T-cell (primary cell): ENCODE data around the gene NCMAP. TPM values are rescaled to one million over a fixed set of nuclear protein-coding genes. Genes with fewer than 3 reads are reported as not detected.
"Not testable (repeated sequence)": the region's sequence is repeated elsewhere in the genome, so short reads cannot be mapped to it uniquely, and the experiment has no call there.

Source experiments
- ATAC-seq, 4 experiments: fragments of 200-7000 bp in 3 of 4; fragments of 150-1000 bp in 1 of 4; cut with Tn5 transposase; replicated peaks in 1 of 4; 1 replicate in 3 of 4; 2 replicates in 1 of 4; pipeline ENCODE4 v1.10.0; 2021; ENCODE audit warnings: moderate library complexity in 3 of 4, mild to moderate bottlenecking in 2 of 4, moderate number of reproducible peaks in 1 of 4
- CTCF ChIA-PET, 2 donors: fragments of 300-600 bp; sonication (Branson Sonifier 250); formaldehyde crosslinking; loops; one replicate each; lab custom pipeline; 2022; ENCODE audit warnings: antibody characterized with exemption in 2 of 2; lab: Charles Lee
- POLR2A ChIA-PET, 2 donors: fragments of 300-600 bp; sonication (Branson Sonifier 250); formaldehyde crosslinking; loops; one replicate each; lab custom pipeline; 2022; ENCODE audit warnings: antibody characterized with exemption in 2 of 2; lab: Charles Lee
- DNase-seq, 35 experiments: peaks; one replicate each; pipeline versions ENCODE4 v3.0.0 to v3.0.0-alpha.2; 2013 to 2023
- H3K27ac ChIP-seq: one replicate; pipeline ENCODE4 v1.5.1; 2013; ENCODE audit warnings: low read length
- H3K27me3 ChIP-seq, 2 experiments: replicated peaks in 1 of 2; 1 replicate in 1 of 2; 2 replicates in 1 of 2; pipeline versions ENCODE4 v1.6.1 to v1.7.0; 2013; ENCODE audit warnings: low read length in 1 of 2, mixed read lengths in 1 of 2; ENCODE audit not compliant: control insufficient read depth in 2 of 2, insufficient read depth in 2 of 2; ENCODE audit errors: extremely low read depth in 1 of 2
- H3K36me3 ChIP-seq, 2 donors: 1 replicate in 1 of 2; 2 replicates in 1 of 2; pipeline versions ENCODE4 v1.6.1 to v1.7.0; 2013; ENCODE audit warnings: low read length in 1 of 2; ENCODE audit not compliant: control insufficient read depth in 2 of 2, insufficient read depth in 1 of 2; ENCODE audit errors: extremely low read depth in 1 of 2
- H3K4me1 ChIP-seq, 2 experiments: 1 replicate in 1 of 2; 2 replicates in 1 of 2; pipeline versions ENCODE4 v1.6.1 to v1.7.0; 2013; ENCODE audit warnings: low read length in 2 of 2, mixed read lengths in 1 of 2; ENCODE audit not compliant: insufficient read depth in 2 of 2, control insufficient read depth in 1 of 2; ENCODE audit errors: extremely low read depth in 1 of 2
- H3K4me3 ChIP-seq, 2 donors: 1 replicate in 1 of 2; 2 replicates in 1 of 2; pipeline versions ENCODE4 v1.5.1 to v1.7.0; 2013; ENCODE audit warnings: mild to moderate bottlenecking in 2 of 2, low read length in 1 of 2, moderate library complexity in 1 of 2; ENCODE audit not compliant: control insufficient read depth in 1 of 2; ENCODE audit errors: extremely low read depth in 1 of 2
- H3K9me3 ChIP-seq: 2 replicates; pipeline ENCODE4 v1.7.0; 2013
- H3K27ac Mint-ChIP-seq, 2 donors: one replicate each; pipeline ENCODE4 v1.8.0; 2020 to 2021; ENCODE audit warnings: mild to moderate bottlenecking in 2 of 2, mixed read lengths in 2 of 2
- H3K27me3 Mint-ChIP-seq, 2 donors: one replicate each; pipeline ENCODE4 v1.8.0; 2021 to 2022; ENCODE audit warnings: mixed read lengths in 2 of 2
- H3K36me3 Mint-ChIP-seq: one replicate; pipeline ENCODE4 v1.8.0; 2021; ENCODE audit warnings: mixed read lengths
- H3K4me1 Mint-ChIP-seq, 3 donors: one replicate each; pipeline ENCODE4 v1.8.0; 2020 to 2022; ENCODE audit warnings: mixed read lengths in 3 of 3, mild to moderate bottlenecking in 1 of 3
- H3K4me3 Mint-ChIP-seq, 3 donors: one replicate each; pipeline ENCODE4 v1.8.0; 2020 to 2022; ENCODE audit warnings: mild to moderate bottlenecking in 3 of 3, mixed read lengths in 3 of 3, moderate library complexity in 3 of 3
- H3K9me3 Mint-ChIP-seq, 3 donors: one replicate each; pipeline ENCODE4 v1.8.0; 2020 to 2022; ENCODE audit warnings: mixed read lengths in 3 of 3
- WGBS: methylation state at CpG from one replicate; pipeline ENCODE4 v1.1.5; 2013; ENCODE audit warnings: missing lambda C conversion rate; ENCODE audit not compliant: insufficient coverage; 5-methylcytosine and 5-hydroxymethylcytosine counted together
- total RNA-seq, 35 experiments: library from RNA in 6 of 35; stranded (reverse) in 6 of 35; fragments of 120-200 nt in 1 of 35; gene quantifications; one replicate each; pipeline versions ENCODE4 v1.2.1 to v1.2.4 and lab custom pipeline; 2013 to 2026

Gene NCMAP
- total RNA-seq, 5 donors from 2014 or later (not counting 1 experiment from before 2014, with no cell fraction given) = 0.13 to 0.23 (median 0.19) TPM; not detected in 1

DNA sequence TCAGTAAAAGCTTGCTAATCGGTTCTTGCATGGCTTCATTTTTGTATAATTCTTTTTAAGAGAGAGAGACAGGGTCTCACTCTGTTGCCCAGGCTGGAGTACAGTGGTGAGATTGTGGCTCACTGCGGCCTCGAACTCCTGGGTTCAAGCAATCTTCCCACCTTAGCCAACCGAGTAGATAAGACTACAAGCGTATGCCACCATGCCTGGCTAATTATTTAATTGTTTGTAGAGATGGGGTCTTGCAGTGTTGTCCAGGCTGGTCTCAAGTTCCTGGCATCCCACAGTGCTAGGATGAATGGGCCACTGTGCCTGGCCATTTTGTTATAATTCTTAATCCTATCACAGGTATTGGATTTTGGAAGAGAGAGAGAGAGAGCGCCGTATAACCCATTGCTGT is 29.8 kb upstream of the NCMAP start:
- no peak for ATAC-seq
- no peaks in the 10 kb centered on the region for H3K9me3 Mint-ChIP-seq
- peaks cover 26% of the 10 kb centered on the region for H3K36me3 Mint-ChIP-seq
- POLR2A ChIA-PET = interaction anchor here (1.3 to 1.6 kb wide), 4 partner anchors 16 to 111 kb away, joined by 3 to 5 read pairs (median 4); partner anchors contain the start of gene NIPAL3 (in 1 of the 2)
- H3K27ac Mint-ChIP-seq = peak overlapping the region; percentile 61 to 69
- DNase-seq = no peak
- Histone ChIP-seq H3K27ac (no peak overlapping the region), H3K4me1 (peaks cover 21 to 28% of the 10 kb centered on the region in 2 experiments), H3K36me3 (peaks cover 0 to 29% of the 10 kb centered on the region in 2 donors), H3K4me3 (no peak overlapping the region), H3K9me3 (no peaks in the 10 kb centered on the region), H3K27me3 (no peaks in the 10 kb centered on the region)
- CTCF ChIA-PET = interaction anchor here (0.6 to 5.0 kb wide), 13 partner anchors 10 to 1397 kb away, joined by 3 to 59 read pairs (median 10); partner anchors contain the start of genes NIPAL3 (in 1 of the 2) and RCAN3 (in 1 of the 2)
- peak overlapping the region in 1 of 3 donors; percentile 53 for H3K4me3 Mint-ChIP-seq
- H3K4me1 Mint-ChIP-seq = peaks cover 66 to 71% (median 70%) of the 10 kb centered on the region in 3 donors
- no peaks in the 10 kb centered on the region for H3K27me3 Mint-ChIP-seq
- WGBS = 92% methylated on average over 3 of the region's 7 CpGs

DNA sequence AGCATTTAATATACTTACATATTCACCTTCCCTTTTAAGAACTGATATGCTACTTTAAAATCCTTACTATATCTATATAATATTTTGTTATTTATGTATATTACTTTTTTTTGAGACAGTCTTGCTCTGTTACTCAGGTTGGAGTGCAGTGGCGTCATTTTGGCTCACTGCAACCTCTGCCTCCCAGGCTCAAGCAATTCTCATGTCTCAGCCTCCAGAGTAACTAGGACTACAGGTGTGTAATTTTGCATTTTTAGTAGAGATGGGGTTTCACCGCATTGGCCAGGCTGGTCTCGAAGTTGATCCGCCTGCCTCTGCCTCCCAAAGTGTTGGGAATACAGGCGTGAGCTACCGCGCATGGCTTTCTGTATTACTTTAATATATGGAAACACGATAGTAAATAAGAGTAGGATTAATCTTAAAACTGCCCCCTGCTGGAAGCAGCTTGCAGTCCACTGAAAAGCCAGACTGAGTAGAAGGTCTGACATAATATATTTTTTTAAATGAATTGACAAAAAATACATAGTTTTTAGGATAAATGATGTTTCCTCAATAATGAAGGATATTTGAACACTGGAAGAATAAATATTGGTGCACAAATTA is 28.8 kb upstream of the NCMAP start:
- ChIA-PET POLR2A (interaction anchor here in 1 of 2 donors (0.6 to 1.6 kb wide), 3 partner anchors 17 to 104 kb away, joined by 3 to 4 read pairs (median 4); no protein-coding TSS in a partner anchor), CTCF (interaction anchor here (0.7 to 5.0 kb wide), 15 partner anchors 9 to 1398 kb away, joined by 3 to 59 read pairs (median 4); partner anchors contain the start of genes NIPAL3 (in 1 of the 2) and RCAN3 (in 1 of the 2))
- Mint-ChIP-seq H3K9me3 (no peaks in the 10 kb centered on the region), H3K27ac (peak overlapping the region; percentile 68 to 86), H3K27me3 (no peaks in the 10 kb centered on the region), H3K4me3 (no peak overlapping the region), H3K4me1 (peaks cover 69 to 75% (median 72%) of the 10 kb centered on the region in 3 donors), H3K36me3 (peaks cover 28% of the 10 kb centered on the region)
- peak in 30 of 35 experiments; percentile 19 to 71 (median 46) for DNase-seq
- Histone ChIP-seq H3K36me3 (peaks cover 0 to 27% of the 10 kb centered on the region in 2 donors), H3K4me3 (no peak overlapping the region), H3K27me3 (no peaks in the 10 kb centered on the region), H3K9me3 (no peaks in the 10 kb centered on the region), H3K27ac (peak overlapping the region; percentile 2), H3K4me1 (peaks cover 18 to 27% of the 10 kb centered on the region in 2 experiments)
- WGBS = 93% methylated on average over 3 of the region's 8 CpGs
- peak in 3 of 4 experiments; percentile 58 to 72 (median 68) for ATAC-seq

DNA sequence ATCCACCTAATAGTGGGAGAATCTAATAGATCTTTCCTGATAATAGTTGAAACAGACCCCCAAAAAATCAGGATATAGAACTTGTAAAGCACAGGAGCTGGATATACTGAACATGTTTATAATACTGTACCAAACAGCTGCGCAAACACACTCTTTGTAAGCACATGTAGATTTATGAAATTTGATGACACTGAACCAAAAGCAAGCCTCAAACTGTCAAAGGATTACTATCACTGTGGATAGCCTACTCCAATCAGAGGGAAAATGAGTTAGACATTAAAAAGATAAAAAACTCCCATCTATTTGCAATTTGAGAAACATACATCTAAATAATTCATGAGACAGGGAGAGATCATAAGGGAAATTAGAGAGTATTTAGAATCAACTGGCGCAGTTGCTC is 27.1 kb upstream of the NCMAP start:
- Histone ChIP-seq H3K4me1 (peaks cover 15 to 26% of the 10 kb centered on the region in 2 experiments), H3K27ac (no peak overlapping the region), H3K9me3 (no peaks in the 10 kb centered on the region), H3K27me3 (no peaks in the 10 kb centered on the region), H3K36me3 (peaks cover 0 to 25% of the 10 kb centered on the region in 2 donors), H3K4me3 (no peak overlapping the region)
- Mint-ChIP-seq H3K4me1 (peaks cover 70 to 84% (median 72%) of the 10 kb centered on the region in 3 donors), H3K27ac (peak overlapping the region; percentile 33 to 85), H3K9me3 (no peaks in the 10 kb centered on the region), H3K27me3 (no peaks in the 10 kb centered on the region), H3K36me3 (peaks cover 28% of the 10 kb centered on the region), H3K4me3 (peak overlapping the region in 1 of 3 donors; percentile 35)
- ATAC-seq (no peak), DNase-seq (no peak)
- 100% methylated on average over 1 of the region's 2 CpGs for WGBS
- POLR2A ChIA-PET = no interaction called here
- CTCF ChIA-PET = interaction anchor here (0.7 to 5.0 kb wide), 7 partner anchors 22 to 136 kb away, joined by 3 to 59 read pairs (median 10); partner anchors contain the start of genes NIPAL3 (in 1 of the 2) and RCAN3 (in 1 of the 2)

DNA sequence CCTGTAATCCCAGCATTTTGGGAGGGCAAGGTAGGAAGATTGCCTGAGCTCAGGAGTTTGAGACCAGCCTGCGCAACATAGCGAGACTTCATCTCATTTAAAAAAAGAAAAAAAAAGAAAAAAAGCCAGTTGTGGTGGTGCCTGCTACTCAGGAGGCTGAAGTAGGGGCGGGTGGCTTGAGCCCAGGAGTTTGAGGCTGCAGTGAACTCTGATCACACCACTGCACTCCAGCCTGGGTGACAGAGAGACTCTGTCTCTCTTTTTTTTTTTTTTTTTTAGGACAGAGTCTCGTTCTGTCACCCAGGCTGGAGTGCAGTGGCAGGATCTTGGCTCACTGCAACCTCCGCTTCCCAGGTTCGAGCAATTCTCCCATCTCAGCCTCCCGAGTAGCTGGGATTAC is 26.6 kb upstream of the NCMAP start:
- Histone ChIP-seq H3K36me3 (peaks cover 0 to 25% of the 10 kb centered on the region in 2 donors), H3K4me1 (peaks cover 14 to 29% of the 10 kb centered on the region in 2 experiments)
- CTCF ChIA-PET = interaction anchor here (0.7 to 3.1 kb wide), 5 partner anchors 22 to 137 kb away, joined by 3 to 19 read pairs (median 11); partner anchors contain the start of gene RCAN3 (in 1 of the 2)
- 100% methylated on average over 1 of the region's 7 CpGs for WGBS
- ATAC-seq, H3K4me3 ChIP-seq, DNase-seq, H3K27me3 Mint-ChIP-seq, H3K9me3 ChIP-seq, H3K27ac ChIP-seq, H3K9me3 Mint-ChIP-seq, H3K27me3 ChIP-seq: not testable (repeated sequence)
- H3K4me1 Mint-ChIP-seq = peaks cover 70 to 84% (median 73%) of the 10 kb centered on the region in 3 donors
- peak overlapping the region; percentile 33 to 85 for H3K27ac Mint-ChIP-seq
- H3K4me3 Mint-ChIP-seq = peak overlapping the region in 1 of 3 donors; percentile 35
- H3K36me3 Mint-ChIP-seq = peaks cover 32% of the 10 kb centered on the region
- POLR2A ChIA-PET = interaction anchor here in 1 of 2 donors (0.6 kb wide), 1 partner anchor 28 kb away, joined by 4 read pairs; no protein-coding TSS in a partner anchor

DNA sequence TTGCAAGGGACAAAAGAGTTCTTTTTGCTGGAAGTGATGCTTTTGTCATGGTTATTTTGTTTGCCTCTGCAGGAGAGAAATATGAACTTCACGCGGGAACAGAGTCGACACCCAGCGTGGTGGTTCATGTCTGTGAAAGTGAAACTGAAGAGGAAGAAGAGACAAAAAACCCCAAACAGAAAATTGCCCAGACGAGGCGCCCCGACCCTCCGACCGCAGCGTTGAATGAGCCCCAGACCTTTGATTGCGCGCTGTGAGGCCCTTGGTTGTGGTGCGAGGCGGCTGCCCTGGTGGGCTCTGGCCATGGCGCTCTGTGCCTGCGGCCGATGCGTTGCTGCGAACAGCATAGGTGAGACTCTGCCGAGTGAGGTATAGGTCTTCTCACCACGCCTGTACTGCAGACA is 20.9 kb upstream of the NCMAP start:
- Histone ChIP-seq H3K4me1 (peaks cover 19 to 36% of the 10 kb centered on the region in 2 experiments), H3K36me3 (peaks cover 0 to 32% of the 10 kb centered on the region in 2 donors), H3K4me3 (peak overlapping the region; percentile 39 to 60), H3K9me3 (no peaks in the 10 kb centered on the region), H3K27ac (peak overlapping the region; percentile 98), H3K27me3 (no peaks in the 10 kb centered on the region)
- CTCF ChIA-PET = interaction anchor here in 1 of 2 donors (0.6 to 2.7 kb wide), 7 partner anchors 8 to 980 kb away, joined by 3 to 19 read pairs (median 8); partner anchors contain the start of genes NIPAL3 and RCAN3
- POLR2A ChIA-PET = interaction anchor here in 1 of 2 donors (0.7 to 2.2 kb wide), 4 partner anchors 29 to 107 kb away, joined by 4 to 18 read pairs (median 8); partner anchors contain the start of gene RCAN3
- Mint-ChIP-seq H3K4me3 (peak overlapping the region; percentile 81 to 83 (median 81)), H3K4me1 (peaks cover 71 to 80% (median 76%) of the 10 kb centered on the region in 3 donors), H3K9me3 (no peaks in the 10 kb centered on the region), H3K36me3 (peaks cover 46% of the 10 kb centered on the region), H3K27me3 (no peaks in the 10 kb centered on the region), H3K27ac (peak overlapping the region; percentile 99)
- peak; percentile 73 to 88 (median 86) for ATAC-seq
- 0% methylated on average over 17 of the region's 21 CpGs for WGBS
- DNase-seq = peak; percentile 48 to 88 (median 72)
